HG03097 (cell line): ENCODE results near the gene PHKB.
"Not testable (repeated sequence)": the region's sequence is repeated elsewhere in the genome, so short reads cannot be mapped to it uniquely, and the experiment has no call there.

Experiments used
- ATAC-seq: cut with Tn5 transposase; IDR thresholded peaks from one replicate; pipeline ENCODE4 v1.9.1; 2021; ENCODE audit not compliant: unreplicated experiment, low FRiP score

Gene PHKB

DNA sequence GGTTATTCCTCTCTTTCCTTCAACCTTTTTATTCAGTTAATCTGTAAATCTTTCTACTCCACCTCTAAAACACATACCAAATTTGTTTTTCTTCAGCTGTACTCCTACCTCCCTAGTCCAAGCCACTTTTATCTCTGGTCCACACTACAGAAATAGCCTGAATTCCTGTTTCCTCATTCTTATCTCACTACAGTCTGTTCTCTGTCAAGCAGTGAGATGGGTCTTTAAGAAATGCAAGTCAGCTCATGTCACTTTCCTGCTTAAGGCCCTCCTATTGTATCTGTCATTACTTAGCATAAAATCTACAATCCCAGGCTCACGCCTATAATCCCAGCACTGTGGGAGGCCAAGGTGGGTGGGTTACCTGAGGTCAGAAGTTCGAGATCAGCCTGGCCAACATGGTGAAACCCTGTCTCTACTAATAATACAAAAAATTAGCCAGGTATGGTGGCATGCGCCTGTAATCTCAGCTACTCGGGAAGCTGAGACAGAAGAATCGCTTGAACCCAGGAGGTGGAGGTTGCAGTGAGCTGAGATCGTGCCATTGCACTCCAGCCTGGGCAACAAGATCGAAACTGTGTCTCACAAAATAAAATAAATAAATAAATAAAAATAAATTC lies 7.0 kb downstream of the PHKB start:
- not testable (repeated sequence) for ATAC-seq

DNA sequence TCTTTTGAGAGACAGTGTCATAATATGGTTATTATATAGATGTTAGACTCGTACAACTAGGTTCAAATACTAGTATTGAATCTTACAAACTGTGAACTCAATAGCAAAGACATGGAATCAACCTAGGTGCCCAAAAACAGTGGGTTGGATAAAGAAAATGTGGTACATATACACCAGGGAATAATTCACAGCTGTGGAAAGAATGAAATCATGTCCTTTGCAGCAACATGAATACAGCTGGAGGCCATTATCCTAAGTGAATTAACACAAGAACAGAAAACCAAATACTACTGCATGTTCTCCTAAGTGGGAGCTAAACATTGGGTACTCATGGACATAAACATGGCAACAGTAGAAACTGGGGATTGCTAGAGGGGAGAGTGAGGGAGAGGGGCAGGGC lies 8.1 kb downstream of the PHKB start:
- ATAC-seq = no peak

GRCh38 chr16:47470211-47470610 lies 9.1 kb downstream of the PHKB start:
- ATAC-seq = no peak

DNA sequence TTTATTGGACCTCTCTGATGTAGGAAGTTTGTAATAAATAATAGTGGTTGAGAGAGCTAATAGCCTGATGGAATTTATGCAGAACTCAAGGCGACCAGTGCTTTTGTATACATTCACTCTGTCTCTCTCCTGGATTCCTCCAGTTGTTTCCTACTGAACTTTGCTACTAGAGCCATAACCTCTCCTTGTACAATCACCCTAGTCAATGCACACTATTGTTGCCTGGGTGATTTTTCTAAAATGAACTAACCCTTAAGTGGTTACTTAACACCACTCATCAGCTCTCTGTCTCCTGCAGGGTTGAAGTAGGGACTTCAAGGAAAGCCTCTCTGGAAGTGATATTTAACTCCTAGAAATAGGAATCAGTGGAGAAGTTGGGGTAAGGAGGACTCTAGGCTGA lies 9.7 kb downstream of the PHKB start:
- ATAC-seq = no peak

GRCh38 chr16:47473004-47473403 lies 11.9 kb downstream of the PHKB start:
- ATAC-seq = not testable (repeated sequence)

- ATAC-seq = no peak
Measured at GRCh38 chr16:47473792-47474191, 12.7 kb downstream of the PHKB start.

- ATAC-seq = no peak
Measured at GRCh38 chr16:47475786-47476185, 14.7 kb downstream of the PHKB start.

- no peak for ATAC-seq
Measured at GRCh38 chr16:47476654-47477345, 15.7 kb downstream of the PHKB start.

- ATAC-seq = no peak
Measured at GRCh38 chr16:47477679-47478078, 16.5 kb downstream of the PHKB start.

GRCh38 chr16:47480410-47480809 lies 19.3 kb downstream of the PHKB start:
- no peak for ATAC-seq

DNA sequence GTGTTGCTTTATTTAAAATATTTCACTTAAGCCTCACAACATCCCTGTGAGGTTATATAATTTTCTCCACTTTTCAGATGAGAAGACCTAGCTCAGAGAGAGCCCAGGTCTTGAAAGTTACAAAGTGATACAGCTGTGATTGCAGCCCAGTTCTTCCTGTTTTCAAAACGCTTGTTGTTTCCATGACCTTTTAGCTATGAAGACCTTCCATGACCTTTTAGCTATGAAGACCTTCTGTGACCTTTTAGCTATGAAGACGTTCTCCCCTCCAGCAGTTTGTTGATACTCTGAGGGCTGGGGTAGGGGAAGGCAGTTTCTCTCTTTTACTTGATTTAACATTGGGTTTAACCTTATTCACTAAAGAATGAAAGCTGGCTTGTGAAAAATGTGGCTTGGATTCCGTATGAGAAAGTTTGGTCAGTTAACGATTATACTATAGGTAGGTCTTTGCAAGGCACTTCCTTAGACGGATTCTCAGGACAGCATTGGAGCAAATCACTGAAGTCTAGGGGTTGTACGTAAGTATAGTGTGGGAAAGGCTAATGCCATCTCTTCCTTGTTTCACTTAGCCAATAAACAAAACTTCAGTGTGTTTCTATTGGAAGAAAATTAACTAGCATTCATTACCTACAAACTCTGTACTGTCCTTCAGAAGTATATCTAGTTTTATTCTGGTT lies 20.7 kb downstream of the PHKB start:
- no peak for ATAC-seq

GRCh38 chr16:47483616-47484015 lies 22.5 kb downstream of the PHKB start:
- no peak for ATAC-seq

GRCh38 chr16:47486856-47487255 lies 25.7 kb downstream of the PHKB start:
- no peak for ATAC-seq

- ATAC-seq = no peak
Measured at GRCh38 chr16:47488051-47488450, 26.9 kb downstream of the PHKB start.

- ATAC-seq = no peak
Measured at GRCh38 chr16:47490471-47490870, 29.3 kb downstream of the PHKB start.

DNA sequence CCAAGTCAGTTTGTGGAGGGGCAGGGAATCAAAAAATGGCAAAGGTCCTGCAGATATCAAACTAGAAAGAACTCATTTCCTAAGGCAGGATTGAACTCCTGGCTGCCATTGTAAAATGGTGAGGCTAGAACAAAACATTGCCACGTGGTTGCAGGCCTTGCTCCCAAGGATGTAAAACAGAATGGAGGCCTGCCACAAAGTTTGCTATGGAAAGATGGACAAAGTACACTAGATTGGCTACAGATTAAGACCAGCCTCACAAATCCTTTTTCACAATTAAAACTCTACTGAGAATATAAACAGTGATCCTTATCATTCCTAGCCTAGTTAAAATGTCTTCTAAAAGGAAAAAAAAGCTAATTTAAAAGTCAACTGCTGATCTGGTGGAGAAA lies 30.9 kb downstream of the PHKB start:
- no peak for ATAC-seq

DNA sequence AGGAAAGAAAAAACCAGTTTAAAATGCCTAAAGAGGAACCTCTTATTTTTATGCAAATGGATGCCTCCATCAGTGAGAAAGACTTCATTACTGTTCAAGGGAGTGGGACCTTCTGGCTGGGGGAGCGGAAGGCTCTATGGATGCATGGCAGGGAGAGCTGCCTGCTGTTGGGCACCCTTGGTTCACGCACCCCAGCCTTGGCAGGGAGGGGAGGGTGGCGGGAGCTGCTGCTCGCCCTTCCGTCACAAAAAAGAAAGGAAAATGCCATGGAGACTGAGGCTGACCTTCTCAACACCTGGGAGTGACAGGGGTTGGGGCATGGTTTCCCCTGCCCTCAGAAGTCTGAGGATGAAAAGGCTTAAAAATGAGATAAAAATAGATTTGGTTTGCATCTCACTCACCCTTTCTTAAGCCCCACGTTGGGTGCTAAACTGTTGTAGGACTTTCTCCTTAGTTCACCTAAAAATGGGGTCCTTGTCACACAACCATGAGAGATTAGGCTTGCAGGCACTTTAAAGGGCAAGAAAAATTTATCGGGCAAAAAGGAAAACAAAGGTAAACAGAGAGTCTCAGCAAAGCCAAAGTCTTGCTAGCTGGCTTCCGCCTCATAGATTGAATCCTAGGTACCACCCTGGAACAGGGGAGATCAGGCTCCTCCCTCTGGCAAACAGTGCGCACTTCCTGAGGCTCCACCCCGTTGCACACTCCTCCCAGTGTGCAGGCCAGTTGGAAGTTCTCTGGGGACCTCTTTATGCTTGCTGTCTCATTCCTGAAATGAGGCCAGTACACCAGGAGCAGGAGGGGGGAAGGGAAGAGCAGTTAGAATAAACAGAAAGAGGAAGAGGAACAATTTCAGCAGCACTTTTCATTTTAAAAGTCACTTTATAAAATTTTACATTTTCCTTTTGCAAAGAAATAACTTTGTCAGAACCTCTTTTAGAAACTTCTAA lies 31.6 kb downstream of the PHKB start:
- ATAC-seq = peak; percentile 46

DNA sequence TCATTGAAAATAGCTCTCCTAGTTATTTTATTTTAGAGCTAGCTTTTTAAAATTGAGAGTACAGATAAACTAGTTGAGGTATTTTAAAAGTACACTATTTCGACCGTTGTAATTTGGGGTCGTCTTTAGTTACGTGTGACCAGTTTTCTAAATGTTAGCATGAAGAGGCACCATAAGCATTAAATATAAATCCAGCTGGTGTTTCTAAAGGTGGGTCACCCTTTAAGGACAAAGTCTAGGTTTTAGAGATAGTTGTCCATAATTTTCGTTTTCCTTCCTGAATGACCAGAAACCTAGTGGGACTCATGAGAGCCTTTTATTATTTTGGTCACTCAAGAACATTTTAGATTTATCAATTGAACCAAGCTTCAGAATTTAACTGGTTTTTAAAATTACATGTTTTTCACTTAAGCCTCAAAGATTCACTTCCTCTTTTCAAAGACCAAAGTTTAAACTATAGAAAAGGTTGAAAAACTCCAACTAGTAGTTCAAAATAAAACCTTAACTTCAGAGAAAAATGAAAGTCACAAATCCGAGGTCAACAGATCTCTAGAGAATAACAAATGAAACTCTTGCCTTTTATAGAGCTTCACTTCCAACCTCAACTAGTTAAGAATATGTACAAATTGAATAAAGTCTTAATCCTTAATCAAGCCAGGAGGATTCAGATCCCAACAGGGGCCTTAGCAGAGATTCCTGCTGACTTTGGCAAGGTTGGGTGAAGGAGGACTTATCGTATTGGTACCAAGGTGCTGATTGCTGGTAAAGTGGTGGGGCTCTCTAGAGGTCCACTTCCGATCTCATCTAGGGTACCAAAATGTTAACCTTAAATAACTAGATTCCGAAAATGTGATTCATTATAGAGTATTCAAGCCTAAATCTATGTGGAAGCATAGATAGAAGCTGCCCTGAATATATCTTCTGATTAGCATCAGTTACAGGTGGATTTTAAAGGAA lies 32.5 kb downstream of the PHKB start:
- peak; percentile 74 for ATAC-seq

- no peak for ATAC-seq
Measured at GRCh38 chr16:47499080-47499699, 38.1 kb downstream of the PHKB start.
